ENCODE measurements around the gene GBP4.

GRCh38 chr1:89175601-89176256 lies 23.0 kb downstream of the GBP4 start, which contains the start of gene GBP7:
- TF ChIP-seq, protein P1, sequence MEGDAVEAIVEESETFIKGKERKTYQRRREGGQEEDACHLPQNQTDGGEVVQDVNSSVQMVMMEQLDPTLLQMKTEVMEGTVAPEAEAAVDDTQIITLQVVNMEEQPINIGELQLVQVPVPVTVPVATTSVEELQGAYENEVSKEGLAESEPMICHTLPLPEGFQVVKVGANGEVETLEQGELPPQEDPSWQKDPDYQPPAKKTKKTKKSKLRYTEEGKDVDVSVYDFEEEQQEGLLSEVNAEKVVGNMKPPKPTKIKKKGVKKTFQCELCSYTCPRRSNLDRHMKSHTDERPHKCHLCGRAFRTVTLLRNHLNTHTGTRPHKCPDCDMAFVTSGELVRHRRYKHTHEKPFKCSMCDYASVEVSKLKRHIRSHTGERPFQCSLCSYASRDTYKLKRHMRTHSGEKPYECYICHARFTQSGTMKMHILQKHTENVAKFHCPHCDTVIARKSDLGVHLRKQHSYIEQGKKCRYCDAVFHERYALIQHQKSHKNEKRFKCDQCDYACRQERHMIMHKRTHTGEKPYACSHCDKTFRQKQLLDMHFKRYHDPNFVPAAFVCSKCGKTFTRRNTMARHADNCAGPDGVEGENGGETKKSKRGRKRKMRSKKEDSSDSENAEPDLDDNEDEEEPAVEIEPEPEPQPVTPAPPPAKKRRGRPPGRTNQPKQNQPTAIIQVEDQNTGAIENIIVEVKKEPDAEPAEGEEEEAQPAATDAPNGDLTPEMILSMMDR (conservative IDR thresholded peaks at IDR 0.05; ENCODE audit: low read depth, low read length): no peak
- no peak for TF ChIP-seq EZH2 (IDR thresholded peaks at IDR 0.05; ENCODE audit: borderline replicate concordance, low read depth, low read length, poor library complexity, severe bottlenecking)

All from A673 (cell line).